ENCODE results near the gene NONO.

DNA sequence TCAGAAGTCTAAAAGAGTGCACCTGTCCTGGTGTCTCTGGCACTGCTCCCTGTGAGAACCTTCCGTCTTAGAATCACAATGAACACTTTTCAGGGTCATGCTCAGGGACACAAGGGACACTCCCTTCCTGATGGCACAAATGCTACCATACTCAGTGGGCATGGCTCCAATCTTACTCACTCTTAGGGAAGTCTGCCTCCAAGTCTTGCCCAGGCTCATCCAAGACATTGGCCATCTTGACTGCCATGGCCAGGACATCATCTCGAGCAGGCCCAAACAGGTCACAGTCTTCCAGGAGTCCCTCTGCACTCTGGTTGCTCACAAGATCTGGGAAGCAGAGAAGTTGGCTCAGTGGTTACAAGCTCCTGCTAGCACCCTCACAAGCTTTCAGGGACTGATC is 38.3 kb upstream of the NONO start:
- TF ChIP-seq CTCF (conservative IDR thresholded peaks at IDR 0.05): no peak
- no peak for TF ChIP-seq EZH2 (IDR thresholded peaks at IDR 0.05; ENCODE audit: low read depth)

Measured in PC-9 (cell line).